B cell (primary cell): ENCODE data around the gene WDHD1. TPM values are rescaled to one million over a fixed set of nuclear protein-coding genes. Genes with fewer than 3 reads are reported as not detected.

ENCODE experiments used
- ATAC-seq: fragments of 200-7000 bp; cut with Tn5 transposase; one replicate; pipeline ENCODE4 v1.10.0; 2021; ENCODE audit warnings: low read depth, mild to moderate bottlenecking, moderate number of reproducible peaks, moderate library complexity
- CTCF ChIA-PET: fragments of 350-600 bp; sonication (Branson Sonifier 250); formaldehyde crosslinking; loops from one replicate; lab custom pipeline; 2021; ENCODE audit warnings: antibody characterized with exemption, inconsistent platforms; lab: Charles Lee
- POLR2A ChIA-PET: fragments of 350-600 bp; sonication (Branson Sonifier 250); formaldehyde crosslinking; loops from one replicate; lab custom pipeline; 2021; ENCODE audit warnings: antibody characterized with exemption; lab: Charles Lee
- DNase-seq: peaks from one replicate; pipeline ENCODE4 v3.0.0; 2013
- H2AFZ ChIP-seq: 2 replicates; pipeline ENCODE4 v1.6.1; 2012; ENCODE audit warnings: mild to moderate bottlenecking, low read depth, low read length; ENCODE audit not compliant: insufficient read depth, poor library complexity, severe bottlenecking
- H3K27ac ChIP-seq, 2 donors: 1 replicate in 1 of 2; 2 replicates in 1 of 2; pipeline ENCODE4 v1.5.1; 2012 to 2013; ENCODE audit warnings: low read length in 2 of 2, mild to moderate bottlenecking in 2 of 2, moderate library complexity in 1 of 2
- H3K27me3 ChIP-seq, 4 experiments: fragments of 200-600 bp in 1 of 4; sonication (generic) in 1 of 4; replicated peaks in 1 of 4; 1 replicate in 2 of 4; 2 replicates in 2 of 4; pipeline versions ENCODE4 v1.6.1 to v1.7.0; 2013 to 2016; ENCODE audit warnings: low read length in 3 of 4, mild to moderate bottlenecking in 2 of 4, mixed read lengths in 1 of 4, moderate library complexity in 1 of 4; ENCODE audit not compliant: insufficient read depth in 4 of 4, control insufficient read depth in 3 of 4; ENCODE audit errors: control extremely low read depth in 1 of 4
- H3K36me3 ChIP-seq, 2 experiments: replicated peaks in 1 of 2; 1 replicate in 1 of 2; 2 replicates in 1 of 2; pipeline versions ENCODE4 v1.6.1 to v1.7.1; 2013; ENCODE audit warnings: low read length in 1 of 2; ENCODE audit not compliant: insufficient read depth in 2 of 2, control insufficient read depth in 1 of 2; ENCODE audit errors: control extremely low read depth in 1 of 2, extremely low read depth in 1 of 2
- H3K4me1 ChIP-seq, 2 donors: fragments of 200-600 bp in 1 of 2; sonication (generic) in 1 of 2; 1 replicate in 1 of 2; 2 replicates in 1 of 2; pipeline versions ENCODE4 v1.5.1 to v1.6.1; 2013 to 2017; ENCODE audit warnings: low read length in 2 of 2; ENCODE audit not compliant: control insufficient read depth in 2 of 2, insufficient read depth in 2 of 2
- H3K4me2 ChIP-seq: replicated peaks from 2 replicates; pipeline ENCODE3; 2012; ENCODE audit warnings: mild to moderate bottlenecking, low read depth, low read length; ENCODE audit not compliant: poor library complexity, severe bottlenecking
- H3K4me3 ChIP-seq, 5 experiments: fragments of 200-600 bp in 1 of 5; sonication (generic) in 1 of 5; 1 replicate in 3 of 5; 2 replicates in 2 of 5; pipeline versions ENCODE4 v1.5.1 to v1.7.0; 2011 to 2016; ENCODE audit warnings: low read length in 4 of 5, mild to moderate bottlenecking in 4 of 5, low read depth in 2 of 5, control low read depth in 1 of 5, moderate library complexity in 1 of 5; ENCODE audit not compliant: insufficient read depth in 1 of 5; ENCODE audit errors: control extremely low read depth in 1 of 5, extremely low read depth in 1 of 5
- H3K79me2 ChIP-seq: fragments of 200-600 bp; sonication (generic); one replicate; pipeline ENCODE4 v1.6.0; 2016; ENCODE audit warnings: low read length; ENCODE audit not compliant: control insufficient read depth, insufficient read depth
- H3K9ac ChIP-seq: fragments of 200-600 bp; sonication (generic); 2 replicates; pipeline ENCODE4 v1.6.1; 2017; ENCODE audit warnings: mild to moderate bottlenecking, low read length, moderate library complexity
- H3K9me3 ChIP-seq, 3 donors: one replicate each; pipeline versions ENCODE4 v1.6.1 to v1.7.1; 2013; ENCODE audit warnings: low read length in 2 of 3; ENCODE audit not compliant: control insufficient read depth in 2 of 3, insufficient read depth in 1 of 3; ENCODE audit errors: control extremely low read depth in 1 of 3
- H4K20me1 ChIP-seq: 2 replicates; pipeline ENCODE4 v1.6.0; 2012; ENCODE audit warnings: mild to moderate bottlenecking, low read length; ENCODE audit not compliant: insufficient read depth, control insufficient read depth, poor library complexity, severe bottlenecking
- H3K27ac Mint-ChIP-seq: one replicate; pipeline ENCODE4 v1.8.0; 2021; ENCODE audit warnings: mixed read lengths
- H3K27me3 Mint-ChIP-seq: one replicate; pipeline ENCODE4 v1.8.0; 2021; ENCODE audit warnings: mixed read lengths
- H3K4me1 Mint-ChIP-seq: one replicate; pipeline ENCODE4 v1.8.0; 2021; ENCODE audit warnings: mixed read lengths
- H3K4me3 Mint-ChIP-seq: one replicate; pipeline ENCODE4 v1.8.0; 2021; ENCODE audit warnings: mixed read lengths
- H3K9me3 Mint-ChIP-seq: one replicate; pipeline ENCODE4 v1.8.0; 2022; ENCODE audit warnings: mixed read lengths; ENCODE audit not compliant: insufficient read depth
- CTCF ChIP-seq: fragments of 200-600 bp; IDR thresholded peaks from one replicate; pipeline ENCODE4 v1.8.0; 2022; ENCODE audit warnings: antibody characterized with exemption, mild to moderate bottlenecking
- EZH2 ChIP-seq: IDR thresholded peaks from 2 replicates; pipeline ENCODE4 v1.6.1; 2012; ENCODE audit warnings: borderline replicate concordance, low read depth, mild to moderate bottlenecking, moderate library complexity, low read length; ENCODE audit not compliant: insufficient read depth, poor library complexity, severe bottlenecking
- WGBS: methylation state at CpG from one replicate; pipeline ENCODE4 v1.1.5; 2013; ENCODE audit warnings: missing lambda C conversion rate; ENCODE audit not compliant: insufficient coverage; 5-methylcytosine and 5-hydroxymethylcytosine counted together
- intact Hi-C: fragments of 100-400 bp; cut with micrococcal nuclease; formaldehyde crosslinking; loops from one replicate; pipeline ENCODE4 v1.10.0; 2022
- polyA plus RNA-seq: library from polyadenylated mRNA; depleted of rRNA; stranded (reverse); fragments of >200 nt; gene quantifications from 2 replicates; pipeline ENCODE4 v1.2.3, GENCODE V29; 2012
- total RNA-seq, 2 donors: library from RNA; stranded (reverse); fragments of 120-200 nt in 1 of 2; gene quantifications; 1 replicate in 1 of 2; 2 replicates in 1 of 2; pipeline versions ENCODE4 v1.2.3 to v1.2.4, GENCODE V29; 2013 to 2022

WDHD1 gene
- total and polyA plus RNA-seq, 2 donors (not counting 1 experiment from before 2014, with no cell fraction given), result 0.61 to 6.5 TPM

GRCh38 chr14:54908190-54908589, 118.7 kb downstream of the WDHD1 start:
- H3K79me2 ChIP-seq, result no peaks in the 10 kb centered on the region
- ChIA-PET CTCF (interaction anchor here (1.1 kb wide), 1 partner anchor 134 kb away, joined by 3 read pairs; no protein-coding TSS in a partner anchor), POLR2A (no interaction called here)
- TF ChIP-seq EZH2 (no peak), CTCF (no peak)
- H3K27ac ChIP-seq, result no peak overlapping the region
- intact Hi-C loops, result no loop called here
- Mint-ChIP-seq H3K27me3 (no peaks in the 10 kb centered on the region), H3K4me3 (no peak overlapping the region), H3K9me3 (no peaks in the 10 kb centered on the region), H3K27ac (no peak overlapping the region), H3K4me1 (peaks cover 9% of the 10 kb centered on the region)
- H3K27me3 ChIP-seq, result no peaks in the 10 kb centered on the region
- no peaks in the 10 kb centered on the region for H3K36me3 ChIP-seq
- no peak overlapping the region for H3K4me2 ChIP-seq
- peaks cover 0 to 3% of the 10 kb centered on the region in 2 donors for H3K4me1 ChIP-seq
- H3K9ac ChIP-seq, result no peak overlapping the region
- peak; percentile 15 for DNase-seq
- no peak overlapping the region for H3K4me3 ChIP-seq
- H2AFZ ChIP-seq, result no peak overlapping the region
- no peaks in the 10 kb centered on the region for H4K20me1 ChIP-seq
- no peaks in the 10 kb centered on the region for H3K9me3 ChIP-seq
- ATAC-seq, result no peak
- WGBS, result 40% methylated on average over 1 of the region's 4 CpGs

GRCh38 chr14:54906075-54906474, 120.8 kb downstream of the WDHD1 start:
- no peak overlapping the region for H3K4me2 ChIP-seq
- intact Hi-C loops, result no loop called here
- H3K4me1 ChIP-seq, result peaks cover 2 to 9% of the 10 kb centered on the region in 2 donors
- no peak for DNase-seq
- H3K9me3 Mint-ChIP-seq, result no peaks in the 10 kb centered on the region
- POLR2A ChIA-PET, result no interaction called here
- H3K4me1 Mint-ChIP-seq, result peaks cover 16% of the 10 kb centered on the region
- no peak overlapping the region for H3K27ac ChIP-seq
- no peaks in the 10 kb centered on the region for H3K27me3 ChIP-seq
- no peak overlapping the region for H3K27ac Mint-ChIP-seq
- TF ChIP-seq CTCF (no peak), EZH2 (no peak)
- H3K9ac ChIP-seq, result no peak overlapping the region
- CTCF ChIA-PET, result interaction anchor here (0.9 kb wide), 1 partner anchor 103 kb away, joined by 3 read pairs; no protein-coding TSS in a partner anchor
- H3K27me3 Mint-ChIP-seq, result no peaks in the 10 kb centered on the region
- H3K9me3 ChIP-seq, result no peaks in the 10 kb centered on the region
- ATAC-seq, result no peak
- no peak overlapping the region for H3K4me3 ChIP-seq
- peaks cover 12% of the 10 kb centered on the region for H3K79me2 ChIP-seq
- H4K20me1 ChIP-seq, result peaks cover 5% of the 10 kb centered on the region
- no peak overlapping the region for H3K4me3 Mint-ChIP-seq
- no peaks in the 10 kb centered on the region for H3K36me3 ChIP-seq
- H2AFZ ChIP-seq, result no peak overlapping the region
